Choroid plexus epithelial cell (primary cell): ENCODE results near the gene OR2T11.
"Not testable (repeated sequence)": the region's sequence is repeated elsewhere in the genome, so short reads cannot be mapped to it uniquely, and the experiment has no call there.

Experiments used
- DNase-seq: peaks from one replicate; pipeline ENCODE4 v3.0.0-alpha.2; 2010; ENCODE audit warnings: low read depth
- H3K4me3 ChIP-seq: 2 replicates; pipeline ENCODE4 v1.5.1; 2011; ENCODE audit warnings: low read depth, mild to moderate bottlenecking, control low read depth, low read length, moderate library complexity
- TF ChIP-seq, protein P1 (sequence below): conservative IDR thresholded peaks from 2 replicates; pipeline ENCODE4 v1.5.1; 2011; ENCODE audit warnings: low read depth, mild to moderate bottlenecking, control low read depth, inconsistent platforms, low read length, moderate library complexity

Gene OR2T11

DNA sequence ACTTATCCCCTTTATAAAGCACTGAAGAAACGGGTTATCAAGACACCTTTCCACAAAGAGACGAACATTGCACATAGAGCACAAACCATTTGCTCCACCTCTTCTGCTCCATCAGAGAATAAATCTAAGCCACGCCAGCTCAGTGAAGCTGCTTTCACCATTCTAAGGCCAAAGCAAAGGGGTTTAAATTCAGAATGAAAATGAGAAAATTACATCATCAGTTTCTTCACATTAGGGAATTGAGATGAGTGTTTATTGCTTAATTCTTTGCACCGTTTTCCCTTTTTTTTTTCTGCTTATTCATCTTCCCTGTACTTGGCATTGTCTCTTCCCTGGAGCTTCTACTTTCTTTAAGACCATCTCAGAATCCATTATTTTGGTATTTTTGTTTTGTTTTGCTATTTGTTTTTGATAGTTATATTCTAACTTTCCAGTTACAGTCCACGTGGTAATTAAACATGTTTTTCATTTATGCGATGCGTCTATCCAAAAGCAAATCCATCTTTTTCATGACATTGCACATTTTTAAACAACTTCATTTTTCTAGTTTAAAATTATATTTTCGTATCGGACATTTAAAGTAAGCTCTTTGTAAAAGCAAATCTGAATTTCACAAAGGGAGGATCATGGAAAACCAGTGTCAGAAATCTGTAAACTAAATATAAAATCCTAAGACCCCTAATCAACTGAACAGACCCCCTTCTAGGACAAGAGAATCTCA lies 58.5 kb downstream of the OR2T11 start:
- no peak overlapping the region for H3K4me3 ChIP-seq
- no peak for DNase-seq
- TF ChIP-seq, protein P1, sequence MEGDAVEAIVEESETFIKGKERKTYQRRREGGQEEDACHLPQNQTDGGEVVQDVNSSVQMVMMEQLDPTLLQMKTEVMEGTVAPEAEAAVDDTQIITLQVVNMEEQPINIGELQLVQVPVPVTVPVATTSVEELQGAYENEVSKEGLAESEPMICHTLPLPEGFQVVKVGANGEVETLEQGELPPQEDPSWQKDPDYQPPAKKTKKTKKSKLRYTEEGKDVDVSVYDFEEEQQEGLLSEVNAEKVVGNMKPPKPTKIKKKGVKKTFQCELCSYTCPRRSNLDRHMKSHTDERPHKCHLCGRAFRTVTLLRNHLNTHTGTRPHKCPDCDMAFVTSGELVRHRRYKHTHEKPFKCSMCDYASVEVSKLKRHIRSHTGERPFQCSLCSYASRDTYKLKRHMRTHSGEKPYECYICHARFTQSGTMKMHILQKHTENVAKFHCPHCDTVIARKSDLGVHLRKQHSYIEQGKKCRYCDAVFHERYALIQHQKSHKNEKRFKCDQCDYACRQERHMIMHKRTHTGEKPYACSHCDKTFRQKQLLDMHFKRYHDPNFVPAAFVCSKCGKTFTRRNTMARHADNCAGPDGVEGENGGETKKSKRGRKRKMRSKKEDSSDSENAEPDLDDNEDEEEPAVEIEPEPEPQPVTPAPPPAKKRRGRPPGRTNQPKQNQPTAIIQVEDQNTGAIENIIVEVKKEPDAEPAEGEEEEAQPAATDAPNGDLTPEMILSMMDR, result no peak

DNA sequence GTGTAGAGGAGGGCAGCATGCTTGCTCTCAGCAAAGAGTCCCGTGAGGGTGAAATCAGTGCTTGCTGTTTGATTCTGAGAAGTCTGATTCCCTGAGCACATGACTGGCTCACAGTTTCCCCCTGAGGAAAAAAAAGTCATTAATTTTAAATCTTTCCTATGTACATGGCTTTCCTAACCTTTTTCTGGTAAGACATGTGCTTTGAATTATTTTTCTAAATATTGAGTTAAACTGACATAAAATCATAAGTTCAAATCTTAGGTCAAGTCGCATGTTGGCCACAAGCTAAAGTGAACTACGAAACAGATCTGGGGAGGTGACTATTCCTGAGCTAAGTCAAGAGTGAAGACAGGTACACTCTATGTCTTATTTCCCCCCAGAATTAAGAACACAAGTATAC lies 60.2 kb downstream of the OR2T11 start, which contains the start of gene OR2T34:
TSS of gene OR2T34 (minus strand) at position 101 of the 400 bp plus-strand sequence. CDS start at position 101, 0 bp downstream.
- not testable (repeated sequence) for DNase-seq, H3K4me3 ChIP-seq

DNA sequence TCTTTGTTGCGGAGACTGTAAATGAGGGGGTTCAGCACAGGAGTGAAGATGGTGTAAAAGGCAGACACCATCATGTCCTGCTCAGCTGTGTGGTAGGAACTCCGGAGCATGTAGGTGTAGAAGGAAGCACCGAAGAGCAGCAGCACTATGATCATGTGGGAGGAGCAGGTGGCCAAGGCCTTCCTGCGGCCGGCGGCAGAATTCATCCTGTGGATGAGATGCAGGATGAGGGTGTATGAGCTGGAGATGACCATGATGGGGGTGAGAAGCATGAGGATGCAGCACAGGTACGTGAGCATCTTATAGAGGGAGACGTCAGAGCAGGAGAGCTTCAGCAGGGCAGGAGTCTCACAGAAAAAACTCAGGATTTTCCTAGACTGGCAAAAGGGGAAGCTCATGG lies 61.0 kb downstream of the OR2T11 start:
- not testable (repeated sequence) for H3K4me3 ChIP-seq, DNase-seq
